ENCODE results near the gene SMG9. TPM values are rescaled to one million over a fixed set of nuclear protein-coding genes. Genes with fewer than 3 reads are reported as not detected.

Gene SMG9, protein sequence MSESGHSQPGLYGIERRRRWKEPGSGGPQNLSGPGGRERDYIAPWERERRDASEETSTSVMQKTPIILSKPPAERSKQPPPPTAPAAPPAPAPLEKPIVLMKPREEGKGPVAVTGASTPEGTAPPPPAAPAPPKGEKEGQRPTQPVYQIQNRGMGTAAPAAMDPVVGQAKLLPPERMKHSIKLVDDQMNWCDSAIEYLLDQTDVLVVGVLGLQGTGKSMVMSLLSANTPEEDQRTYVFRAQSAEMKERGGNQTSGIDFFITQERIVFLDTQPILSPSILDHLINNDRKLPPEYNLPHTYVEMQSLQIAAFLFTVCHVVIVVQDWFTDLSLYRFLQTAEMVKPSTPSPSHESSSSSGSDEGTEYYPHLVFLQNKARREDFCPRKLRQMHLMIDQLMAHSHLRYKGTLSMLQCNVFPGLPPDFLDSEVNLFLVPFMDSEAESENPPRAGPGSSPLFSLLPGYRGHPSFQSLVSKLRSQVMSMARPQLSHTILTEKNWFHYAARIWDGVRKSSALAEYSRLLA
- 9.9 and 13.9 TPM in 2 replicates for total RNA-seq

DNA sequence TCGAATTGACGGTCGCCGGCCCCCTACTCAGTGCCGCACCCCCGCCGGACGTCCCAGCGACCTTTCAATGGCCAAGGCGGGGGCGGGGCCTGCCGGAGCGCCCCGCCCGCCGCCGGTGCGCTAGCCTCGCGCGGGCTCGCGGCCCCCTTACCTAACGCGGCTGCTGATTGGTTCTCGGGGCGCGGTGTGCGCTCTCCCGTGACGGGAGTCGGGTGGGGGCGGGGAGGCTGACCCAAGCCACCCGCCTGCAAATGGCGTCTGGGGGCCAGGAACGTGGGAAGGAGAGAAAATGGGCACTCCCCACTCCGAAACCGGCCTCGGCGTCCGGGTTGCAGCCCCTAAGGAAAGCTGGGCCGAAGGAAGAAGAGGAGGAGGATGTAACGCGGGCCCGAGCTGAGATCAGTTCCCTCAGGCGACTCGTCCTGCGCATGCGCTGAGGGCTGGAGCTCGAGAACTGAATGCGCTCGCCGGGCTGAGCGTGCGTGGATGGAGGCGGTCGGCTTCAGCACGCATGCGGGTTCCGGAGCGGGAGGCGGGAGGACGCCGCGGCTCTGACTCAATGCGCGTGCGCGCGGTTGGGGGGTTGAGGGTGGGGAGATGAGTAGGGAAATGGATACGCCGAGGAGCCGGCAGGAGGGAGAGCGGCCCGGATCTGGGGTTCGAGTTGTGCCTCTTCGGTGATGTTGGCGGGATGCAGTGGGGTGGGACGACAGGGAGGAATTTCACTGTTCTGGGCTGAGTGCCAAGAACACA is at the start of gene SMG9:
TSS of gene SMG9 (minus strand) at position 460 of the 753 bp plus-strand sequence. CDS start 4,221 bp downstream, outside the sequence.

DNA sequence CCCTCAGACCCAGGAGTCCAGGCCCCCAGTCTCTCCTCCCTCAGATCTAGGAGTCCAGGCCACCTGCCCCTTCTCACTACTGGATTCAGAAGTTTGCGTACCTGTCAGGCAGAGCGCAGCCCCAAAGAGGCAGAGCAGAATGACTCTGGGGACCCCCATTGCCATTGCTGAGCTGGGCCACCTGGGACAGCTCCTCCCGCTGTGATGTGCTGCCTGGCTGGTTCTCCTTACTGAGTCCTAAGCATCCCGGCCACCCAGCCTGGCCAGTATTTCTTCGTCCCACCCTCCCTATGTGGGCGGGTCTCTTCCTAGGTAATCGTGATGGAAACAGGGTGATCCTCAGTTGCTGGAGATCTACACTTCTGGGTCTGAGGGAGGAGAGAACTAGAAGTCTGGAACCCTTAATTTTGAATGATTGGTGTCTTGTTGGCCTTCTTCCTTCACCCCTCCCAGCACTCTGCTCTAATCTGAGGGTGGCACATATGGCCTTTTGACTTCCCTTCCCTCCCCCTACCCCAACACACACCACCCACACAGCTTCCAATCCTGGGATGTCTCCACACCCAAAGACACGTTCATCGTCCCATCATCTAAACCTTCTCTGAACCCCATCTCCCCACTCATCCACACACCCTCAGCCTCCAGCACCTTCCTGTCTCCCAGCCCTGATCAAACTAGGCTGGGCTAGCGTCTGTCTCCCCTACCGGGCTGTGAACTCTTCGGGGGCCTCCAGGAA is 47.6 kb upstream of the SMG9 start, which contains the start of gene LYPD5:
TSS of gene LYPD5 (minus strand) at position 232 of the 736 bp plus-strand sequence. CDS start at position 165, 67 bp downstream.

DNA sequence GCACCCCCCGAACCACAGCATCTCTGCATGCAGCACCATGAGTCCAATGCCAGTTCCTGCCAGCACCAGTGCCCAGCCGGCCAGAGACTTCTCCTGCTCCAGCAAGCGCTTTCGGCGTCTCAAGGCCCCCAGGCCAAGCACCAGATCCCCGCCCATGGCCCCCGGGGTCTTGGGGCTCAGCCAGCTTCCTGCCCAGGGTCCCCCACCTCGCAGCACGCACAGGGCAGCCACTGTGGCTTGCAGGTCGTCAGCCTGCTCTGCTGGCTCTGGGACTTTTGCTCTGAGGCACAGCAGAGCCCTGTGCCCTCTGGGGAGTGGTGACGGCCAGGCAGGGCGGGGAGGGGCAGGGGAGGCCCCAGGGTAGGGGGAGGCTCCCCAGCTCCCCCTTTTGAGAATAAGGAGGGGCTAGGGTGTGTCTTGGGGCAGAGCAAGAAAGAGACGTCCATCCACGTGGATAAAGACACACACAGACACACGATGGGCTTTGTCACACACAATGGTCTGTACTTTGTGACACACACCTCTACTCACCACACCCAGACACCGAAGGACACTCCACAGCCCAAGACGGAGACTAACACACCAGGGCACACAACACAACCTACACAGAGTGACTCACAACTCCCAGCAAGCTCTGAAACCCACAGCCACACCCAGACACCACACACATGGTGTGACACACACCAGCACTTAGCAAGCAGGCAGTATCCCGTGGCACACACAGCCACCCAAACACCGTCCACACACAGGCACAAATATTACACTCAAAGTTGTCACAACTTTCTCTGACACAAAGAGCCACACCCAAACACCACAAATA is 26.2 kb upstream of the SMG9 start, which contains the start of gene KCNN4:
TSS of gene KCNN4 (minus strand) at position 268 of the 820 bp plus-strand sequence. CDS start at position 156, 112 bp downstream.

DNA sequence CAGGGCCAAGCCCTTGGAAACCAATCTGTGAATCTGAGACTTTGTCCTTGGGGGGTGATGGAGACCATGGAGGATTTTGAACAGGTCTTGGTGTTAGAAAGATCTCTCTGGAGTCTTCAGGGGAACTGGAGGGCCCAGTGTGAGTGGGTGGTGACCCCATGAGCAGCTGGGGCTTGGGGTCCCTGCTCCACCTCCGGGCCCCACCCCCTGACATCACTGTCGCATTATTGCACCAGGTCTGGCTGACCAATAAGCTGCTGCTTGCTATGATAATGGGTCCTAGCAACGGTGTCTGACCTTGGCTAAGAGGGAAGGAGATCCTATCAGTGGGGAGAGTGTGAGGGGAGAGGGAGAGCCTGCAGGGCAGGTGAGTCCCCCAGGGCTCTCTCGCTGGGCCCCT is 39.0 kb downstream of the SMG9 start, which contains the start of gene IRGC:
TSS of gene IRGC (plus strand) at position 301 of the 400 bp plus-strand sequence. CDS start 2,483 bp downstream, outside the sequence.

Other genes with a start within 250 kb of the SMG9 start
- gene ETHE1, start 227.8 kb downstream of the SMG9 start, total RNA-seq = 95.8 and 104 TPM in 2 replicates
- 0.25 and 0.26 TPM in 2 replicates for gene ZNF575, start 221.8 kb downstream of the SMG9 start, total RNA-seq
- gene XRCC1, start 179.4 kb downstream of the SMG9 start, total RNA-seq = 14.1 and 14.7 TPM in 2 replicates
- gene PINLYP, start 179.2 kb downstream of the SMG9 start, total RNA-seq = 2.2 and 5.3 TPM in 2 replicates
- 18.8 and 21.5 TPM in 2 replicates for gene IRGQ, start 158.8 kb downstream of the SMG9 start, total RNA-seq
- 8.3 and 9.1 TPM in 2 replicates for gene ZNF576, start 158.4 kb downstream of the SMG9 start, total RNA-seq
- 0.06 TPM in 1 of 2 replicates, not detected in the other for gene SRRM5, start 142.9 kb downstream of the SMG9 start, total RNA-seq
- 39.4 and 43.3 TPM in 2 replicates for gene ZNF428, start 135.3 kb downstream of the SMG9 start, total RNA-seq
- 0.68 and 1.1 TPM in 2 replicates for gene CADM4, start 115.1 kb downstream of the SMG9 start, total RNA-seq
- gene PLAUR, start 84.8 kb downstream of the SMG9 start, total RNA-seq = 73.4 and 124 TPM in 2 replicates
- gene IRGC, start 38.9 kb downstream of the SMG9 start, total RNA-seq = not detected in 2 replicates
- gene KCNN4, start 26.0 kb upstream of the SMG9 start, total RNA-seq = 10.4 and 12.2 TPM in 2 replicates
- 0.31 and 0.40 TPM in 2 replicates for gene LYPD5, start 47.5 kb upstream of the SMG9 start, total RNA-seq
- gene ZNF283, start 72.4 kb upstream of the SMG9 start, total RNA-seq = 10.8 and 12.9 TPM in 2 replicates
- gene ZNF404, start 129.0 kb upstream of the SMG9 start, total RNA-seq = 1.7 and 3.4 TPM in 2 replicates
- gene ZNF45, start 180.3 kb upstream of the SMG9 start, total RNA-seq = 18.2 and 21.7 TPM in 2 replicates
- gene ZNF221, start 196.3 kb upstream of the SMG9 start, total RNA-seq = 7.8 and 8.8 TPM in 2 replicates
- 8.9 and 9.4 TPM in 2 replicates for gene ZNF155, start 229.2 kb upstream of the SMG9 start, total RNA-seq
- gene ZNF230, start 248.0 kb upstream of the SMG9 start, total RNA-seq = 3.2 and 4.1 TPM in 2 replicates

All from aortic smooth muscle cell (primary cell).